Suprapubic skin (tissue), 4 donors: ENCODE data around the gene ZNF407.

ENCODE experiments used
- EP300 ChIP-seq: sonication (generic); formaldehyde crosslinking; IDR thresholded peaks from one replicate; pipeline ENCODE4 v1.6.1; 2017; ENCODE audit warnings: antibody characterized with exemption
- POLR2A ChIP-seq, 2 donors: fragments of 450-650 bp; IDR thresholded peaks; one replicate each; pipeline ENCODE4 v1.6.1; 2017; ENCODE audit warnings: antibody characterized with exemption in 2 of 2, mild to moderate bottlenecking in 2 of 2, moderate library complexity in 2 of 2
- POLR2AphosphoS5 ChIP-seq, 3 donors: sonication (generic); formaldehyde crosslinking; IDR thresholded peaks; one replicate each; pipeline ENCODE4 v1.6.1; 2017; ENCODE audit warnings: antibody characterized with exemption in 3 of 3
- TF ChIP-seq, protein P1 (sequence below), 2 donors: fragments of 200-600 bp in 1 of 2; fragments of 450-650 bp in 1 of 2; sonication (generic) in 1 of 2; IDR thresholded peaks; one replicate each; pipeline ENCODE4 v1.5.1; 2016 to 2019; ENCODE audit warnings: antibody characterized with exemption in 2 of 2, mild to moderate bottlenecking in 1 of 2, moderate library complexity in 1 of 2

DNA sequence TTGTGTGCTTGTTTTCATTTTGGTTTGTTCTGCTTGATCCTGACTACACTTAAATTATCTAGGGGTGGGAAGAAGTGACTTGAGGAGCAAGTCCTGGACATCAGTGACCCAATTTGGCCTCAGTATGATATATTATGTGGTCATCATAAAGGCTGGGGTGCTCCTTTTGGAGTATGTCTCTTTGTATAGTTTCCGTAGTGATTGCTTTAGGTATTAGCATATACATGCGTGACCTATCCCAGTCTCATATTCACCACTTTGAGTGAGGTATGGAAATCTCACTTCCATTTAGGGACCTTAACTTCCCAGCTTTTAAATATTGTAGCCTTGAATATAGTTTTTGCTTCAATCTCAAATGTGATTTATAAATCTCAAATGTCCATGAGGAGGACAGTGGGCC lies 370.3 kb downstream of the ZNF407 start:
- TF ChIP-seq POLR2AphosphoS5 (IDR thresholded peaks at IDR 0.05) (no peak), POLR2A (IDR thresholded peaks at IDR 0.05) (no peak), EP300 (no peak)
- TF ChIP-seq, protein P1, sequence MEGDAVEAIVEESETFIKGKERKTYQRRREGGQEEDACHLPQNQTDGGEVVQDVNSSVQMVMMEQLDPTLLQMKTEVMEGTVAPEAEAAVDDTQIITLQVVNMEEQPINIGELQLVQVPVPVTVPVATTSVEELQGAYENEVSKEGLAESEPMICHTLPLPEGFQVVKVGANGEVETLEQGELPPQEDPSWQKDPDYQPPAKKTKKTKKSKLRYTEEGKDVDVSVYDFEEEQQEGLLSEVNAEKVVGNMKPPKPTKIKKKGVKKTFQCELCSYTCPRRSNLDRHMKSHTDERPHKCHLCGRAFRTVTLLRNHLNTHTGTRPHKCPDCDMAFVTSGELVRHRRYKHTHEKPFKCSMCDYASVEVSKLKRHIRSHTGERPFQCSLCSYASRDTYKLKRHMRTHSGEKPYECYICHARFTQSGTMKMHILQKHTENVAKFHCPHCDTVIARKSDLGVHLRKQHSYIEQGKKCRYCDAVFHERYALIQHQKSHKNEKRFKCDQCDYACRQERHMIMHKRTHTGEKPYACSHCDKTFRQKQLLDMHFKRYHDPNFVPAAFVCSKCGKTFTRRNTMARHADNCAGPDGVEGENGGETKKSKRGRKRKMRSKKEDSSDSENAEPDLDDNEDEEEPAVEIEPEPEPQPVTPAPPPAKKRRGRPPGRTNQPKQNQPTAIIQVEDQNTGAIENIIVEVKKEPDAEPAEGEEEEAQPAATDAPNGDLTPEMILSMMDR (IDR thresholded peaks at IDR 0.05): no peak
